ENCODE data around the gene LRRC32. TPM values are rescaled to one million over a fixed set of nuclear protein-coding genes. Genes with fewer than 3 reads are reported as not detected.
"Not testable (repeated sequence)": the region's sequence is repeated elsewhere in the genome, so short reads cannot be mapped to it uniquely, and the experiment has no call there.

LRRC32 gene
- total RNA-seq, 3 donors from 2014 or later, result 10.4 to 20.3 (median 18.6) TPM

GRCh38 chr11:76622493-76623094 lies 48.0 kb downstream of the LRRC32 start:
- intact Hi-C loops (cut with DNase I, micrococcal nuclease), result no loop called here
- TF ChIP-seq CTCF (IDR thresholded peaks at IDR 0.05), result no peak
- ATAC-seq, result no peak
- no peaks in the 10 kb centered on the region for H3K36me3 ChIP-seq (ENCODE audit: low read depth)
- DNase-seq, result no peak
- no peaks in the 10 kb centered on the region for H3K4me1 ChIP-seq (ENCODE audit: low read depth)
- peaks cover 6% of the 10 kb centered on the region for H3K9me3 ChIP-seq
- no peak overlapping the region for H3K4me3 ChIP-seq

GRCh38 chr11:76621868-76622267 lies 48.7 kb downstream of the LRRC32 start:
- H3K36me3 ChIP-seq (ENCODE audit: low read depth), result no peaks in the 10 kb centered on the region
- no peak overlapping the region for H3K4me3 ChIP-seq
- TF ChIP-seq CTCF (IDR thresholded peaks at IDR 0.05), result no peak
- intact Hi-C loops (cut with DNase I, micrococcal nuclease), result no loop called here
- H3K9me3 ChIP-seq, result peaks cover 6% of the 10 kb centered on the region
- no peak for DNase-seq
- H3K4me1 ChIP-seq (ENCODE audit: low read depth), result no peaks in the 10 kb centered on the region
- ATAC-seq, result no peak

- ATAC-seq (peak; percentile 64), DNase-seq (no peak)
- intact Hi-C loops (cut with DNase I, micrococcal nuclease), result no loop called here
- Histone ChIP-seq H3K36me3 (ENCODE audit: low read depth) (no peaks in the 10 kb centered on the region), H3K9me3 (peaks cover 6% of the 10 kb centered on the region), H3K4me1 (ENCODE audit: low read depth) (no peaks in the 10 kb centered on the region), H3K4me3 (no peak overlapping the region)
- TF ChIP-seq CTCF (IDR thresholded peaks at IDR 0.05), result no peak
These were observed 49.1 kb downstream of the LRRC32 start for GRCh38 chr11:76621466-76621865.

GRCh38 chr11:76620489-76620888 lies 50.1 kb downstream of the LRRC32 start:
- H3K4me1 ChIP-seq (ENCODE audit: low read depth), result peaks cover 5% of the 10 kb centered on the region
- no peaks in the 10 kb centered on the region for H3K36me3 ChIP-seq (ENCODE audit: low read depth)
- DNase-seq (no peak), ATAC-seq (no peak)
- TF ChIP-seq CTCF (IDR thresholded peaks at IDR 0.05), result no peak
- peaks cover under 1% of the 10 kb centered on the region for H3K9me3 ChIP-seq
- intact Hi-C loops (cut with DNase I, micrococcal nuclease), result no loop called here
- H3K4me3 ChIP-seq, result no peak overlapping the region

- intact Hi-C loops (cut with DNase I, micrococcal nuclease), result not testable (repeated sequence)
These were observed 50.7 kb downstream of the LRRC32 start for GRCh38 chr11:76619801-76620200.

GRCh38 chr11:76617553-76618265 lies 52.8 kb downstream of the LRRC32 start:
- Histone ChIP-seq H3K9me3 (no peaks in the 10 kb centered on the region), H3K4me3 (no peak overlapping the region), H3K36me3 (ENCODE audit: low read depth) (no peaks in the 10 kb centered on the region), H3K4me1 (ENCODE audit: low read depth) (peaks cover 5% of the 10 kb centered on the region)
- ATAC-seq, result no peak
- intact Hi-C loops (cut with DNase I, micrococcal nuclease), result no loop called here
- DNase-seq, result no peak
- TF ChIP-seq CTCF (IDR thresholded peaks at IDR 0.05), result no peak

More at GRCh38 chr11:76619801-76620200, 50.7 kb downstream of the LRRC32 start:
- not testable (repeated sequence) for H3K4me3 ChIP-seq; H3K4me1 ChIP-seq (ENCODE audit: low read depth); H3K9me3 ChIP-seq; H3K36me3 ChIP-seq (ENCODE audit: low read depth); ATAC-seq; DNase-seq
